HG02798 (cell line): ENCODE results near the gene KCNK10.
A peak's percentile ranks its signal among the peaks of the same experiment; 100 is the strongest.

Experiments
- ATAC-seq: cut with Tn5 transposase; IDR thresholded peaks from one replicate; pipeline ENCODE4 v1.9.1; 2021; ENCODE audit warnings: mild to moderate bottlenecking; ENCODE audit not compliant: unreplicated experiment, poor library complexity

The KCNK10 gene

GRCh38 chr14:88189417-88190191 lies 133.5 kb downstream of the KCNK10 start:
- ATAC-seq: peak; percentile 86

GRCh38 chr14:88188745-88189416 lies 134.2 kb downstream of the KCNK10 start:
- peak; percentile 36 for ATAC-seq

GRCh38 chr14:88185843-88186242 lies 137.2 kb downstream of the KCNK10 start:
- no peak for ATAC-seq

GRCh38 chr14:88184956-88185355 lies 138.1 kb downstream of the KCNK10 start:
- no peak for ATAC-seq

DNA sequence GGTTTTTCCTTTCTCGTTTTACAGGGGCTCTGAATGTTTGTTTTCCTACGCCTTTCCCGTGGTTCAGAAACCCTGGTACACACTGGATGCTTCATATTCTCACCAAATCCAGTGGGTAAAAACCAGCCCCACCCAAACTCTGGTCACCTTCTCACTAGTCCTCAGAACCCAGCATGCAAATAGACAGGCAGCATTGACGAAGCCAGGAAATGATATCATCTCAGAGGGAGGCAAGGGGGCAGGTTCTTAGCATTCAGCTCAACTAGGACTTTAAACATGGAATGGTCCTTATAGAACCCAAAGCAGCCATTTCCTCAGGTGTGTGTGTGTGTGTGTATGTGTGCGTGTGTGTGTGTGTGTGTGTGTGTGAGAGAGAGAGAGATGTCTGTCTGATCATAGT lies 142.0 kb downstream of the KCNK10 start:
- no peak for ATAC-seq

- ATAC-seq: no peak
Measured at GRCh38 chr14:88179716-88180115, 143.4 kb downstream of the KCNK10 start.

- no peak for ATAC-seq
Measured at GRCh38 chr14:88170333-88170732, 152.7 kb downstream of the KCNK10 start.

GRCh38 chr14:88168498-88169165 lies 154.4 kb downstream of the KCNK10 start:
- peak; percentile 87 for ATAC-seq

- ATAC-seq: no peak
Measured at GRCh38 chr14:88168025-88168424, 155.0 kb downstream of the KCNK10 start.

GRCh38 chr14:88166616-88167015 lies 156.5 kb downstream of the KCNK10 start:
- ATAC-seq: no peak

GRCh38 chr14:88164906-88165534 lies 158.0 kb downstream of the KCNK10 start:
- ATAC-seq: peak; percentile 50

DNA sequence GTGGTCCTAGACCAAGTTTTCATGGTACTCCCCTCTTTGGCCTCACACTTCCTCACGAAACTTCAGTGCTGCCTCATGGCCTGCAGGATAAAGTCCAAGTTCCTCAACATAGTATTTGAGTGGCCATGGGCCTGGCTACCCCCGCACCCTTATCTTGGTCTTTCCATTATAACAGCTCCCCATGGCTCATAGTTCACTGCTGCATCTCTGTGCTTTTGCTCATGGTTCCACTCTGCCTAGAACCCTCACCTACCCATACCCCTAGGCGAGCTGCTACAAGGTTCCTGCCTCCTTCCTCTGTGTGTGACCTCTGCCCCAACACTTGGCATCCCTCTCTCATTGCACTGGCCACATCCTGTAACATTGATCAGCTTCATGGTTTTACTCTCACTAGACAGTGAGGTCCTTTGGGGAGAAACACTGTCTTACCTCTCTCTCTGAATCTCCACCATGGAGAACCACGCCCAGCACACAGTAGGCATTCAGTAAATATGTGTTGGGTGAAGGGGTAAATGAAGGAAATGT lies 159.3 kb downstream of the KCNK10 start:
- ATAC-seq: no peak

DNA sequence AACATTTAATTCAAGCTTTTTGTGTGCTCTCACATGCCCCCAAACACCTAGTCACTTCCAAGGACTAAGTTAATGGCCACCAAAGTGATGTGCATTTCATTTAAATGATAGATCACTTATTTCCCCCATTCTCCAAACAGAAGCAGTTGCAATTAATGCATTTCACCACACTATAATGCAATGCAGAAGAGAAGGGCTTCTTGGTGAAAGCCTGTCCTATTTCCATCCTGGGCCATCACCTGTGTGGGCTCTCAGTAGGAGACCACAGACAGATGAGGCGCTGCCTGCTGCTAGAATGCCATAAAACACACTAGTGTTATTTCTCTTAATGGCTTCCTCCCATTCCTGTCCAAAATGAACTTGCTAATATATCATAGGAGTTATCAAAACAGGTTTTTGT lies 166.9 kb downstream of the KCNK10 start:
- no peak for ATAC-seq

- no peak for ATAC-seq
Measured at GRCh38 chr14:88154926-88155325, 168.1 kb downstream of the KCNK10 start.

GRCh38 chr14:88154321-88154720 lies 168.7 kb downstream of the KCNK10 start:
- ATAC-seq: no peak

GRCh38 chr14:88146881-88147649 lies 176.0 kb downstream of the KCNK10 start:
- no peak for ATAC-seq

- no peak for ATAC-seq
Measured at GRCh38 chr14:88143810-88144209, 179.3 kb downstream of the KCNK10 start.

GRCh38 chr14:88142997-88143396 lies 180.1 kb downstream of the KCNK10 start:
- no peak for ATAC-seq

GRCh38 chr14:88140874-88141273 lies 182.2 kb downstream of the KCNK10 start:
- no peak for ATAC-seq

DNA sequence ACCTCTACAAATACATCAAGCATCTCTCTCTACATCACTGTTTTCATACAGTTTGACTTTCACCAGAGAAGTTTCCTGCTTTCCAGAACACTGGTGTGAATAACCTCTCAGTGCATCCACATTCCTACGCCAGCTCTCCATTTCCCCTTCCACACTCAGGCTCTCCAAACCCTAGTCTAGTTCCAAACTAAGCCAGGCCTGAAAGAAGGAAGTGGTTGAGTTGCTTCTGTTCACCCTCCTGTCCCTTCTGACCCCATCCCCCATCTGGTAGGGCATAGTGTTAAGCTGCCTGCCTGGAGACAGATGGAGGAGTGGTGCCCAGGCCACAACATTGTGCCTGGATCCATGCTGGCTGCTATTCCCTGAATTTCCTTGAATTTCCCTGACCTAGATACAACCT lies 185.7 kb downstream of the KCNK10 start:
- no peak for ATAC-seq
